ENCODE measurements around the gene DPEP3.
"Not testable (repeated sequence)": the region's sequence is repeated elsewhere in the genome, so short reads cannot be mapped to it uniquely, and the experiment has no call there.

DPEP3 gene

GRCh38 chr16:67939507-67940445 lies 40.5 kb downstream of the DPEP3 start:
- H3K9ac ChIP-seq (ENCODE audit: low read length): no peak overlapping the region
- H3K9me3 ChIP-seq (ENCODE audit: low read length): no peaks in the 10 kb centered on the region
- no peak overlapping the region for H3K27ac ChIP-seq (ENCODE audit: low read depth, low read length)

DNA sequence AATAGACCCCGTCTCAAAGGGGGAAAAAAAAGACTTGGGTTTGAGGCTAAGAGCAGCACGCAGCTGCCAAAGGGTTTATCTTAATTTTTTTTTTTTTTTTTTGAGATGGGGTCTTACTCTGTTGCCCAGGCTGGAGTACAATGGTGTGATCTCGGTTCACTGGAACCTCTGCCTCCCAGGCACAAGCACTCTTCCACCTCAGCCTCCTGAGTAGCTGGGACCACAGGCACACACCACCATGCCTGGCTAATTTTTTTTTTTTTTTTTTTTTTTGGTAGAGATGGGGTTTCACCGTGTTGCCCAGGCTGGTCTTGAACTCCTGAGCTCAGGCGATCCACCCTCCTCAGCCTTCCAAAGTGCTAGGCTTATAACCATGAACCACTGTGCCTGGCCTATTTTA lies 42.6 kb downstream of the DPEP3 start:
- Histone ChIP-seq H3K36me3 (ENCODE audit: insufficient read depth, low read length) (peaks cover 17% of the 10 kb centered on the region), H3K4me1 (ENCODE audit: insufficient read depth, low read length) (peaks cover 25% of the 10 kb centered on the region)
- H3K27ac ChIP-seq (ENCODE audit: low read depth, low read length); H3K9me3 ChIP-seq (ENCODE audit: low read length); H3K4me3 ChIP-seq (ENCODE audit: low read depth in 1 of 2, low read length in 2 of 2); H3K27me3 ChIP-seq (ENCODE audit: control insufficient read depth in 1 of 2, insufficient read depth in 2 of 2, low read length in 2 of 2); H3K9ac ChIP-seq (ENCODE audit: low read length): not testable (repeated sequence)

More at GRCh38 chr16:67939507-67940445, 40.5 kb downstream of the DPEP3 start:
- H3K36me3 ChIP-seq (ENCODE audit: insufficient read depth, low read length): peaks cover 30% of the 10 kb centered on the region
- H3K4me1 ChIP-seq (ENCODE audit: insufficient read depth, low read length): peaks cover 39% of the 10 kb centered on the region
- no peaks in the 10 kb centered on the region for H3K27me3 ChIP-seq (ENCODE audit: control insufficient read depth in 1 of 2, insufficient read depth in 2 of 2, low read length in 2 of 2)
- no peak overlapping the region for H3K4me3 ChIP-seq (ENCODE audit: low read depth in 1 of 2, low read length in 2 of 2)

GRCh38 chr16:67936880-67937605 lies 43.3 kb downstream of the DPEP3 start:
- H3K4me3 ChIP-seq (ENCODE audit: low read depth in 1 of 2, low read length in 2 of 2): peak overlapping the region; percentile 67 to 93
- no peaks in the 10 kb centered on the region for H3K27me3 ChIP-seq (ENCODE audit: control insufficient read depth in 1 of 2, insufficient read depth in 2 of 2, low read length in 2 of 2)
- H3K4me1 ChIP-seq (ENCODE audit: insufficient read depth, low read length): peaks cover 21% of the 10 kb centered on the region
- peak overlapping the region; percentile 92 for H3K9ac ChIP-seq (ENCODE audit: low read length)
- peaks cover 17% of the 10 kb centered on the region for H3K36me3 ChIP-seq (ENCODE audit: insufficient read depth, low read length)
- peak overlapping the region; percentile 98 for H3K27ac ChIP-seq (ENCODE audit: low read depth, low read length)
- H3K9me3 ChIP-seq (ENCODE audit: low read length): no peaks in the 10 kb centered on the region

GRCh38 chr16:67936124-67936879 lies 44.0 kb downstream of the DPEP3 start, which contains the start of gene PSMB10:
PSMB10 (minus strand) TSS chr16:67936850; CDS start chr16:67936749, 101 bp downstream.
- Histone ChIP-seq H3K4me3 (ENCODE audit: low read depth in 1 of 2, low read length in 2 of 2) (peak within 1 kb of the TSS; percentile 67 to 93), H3K9ac (ENCODE audit: low read length) (peak within 1 kb of the TSS; percentile 92), H3K27me3 (ENCODE audit: control insufficient read depth in 1 of 2, insufficient read depth in 2 of 2, low read length in 2 of 2) (no peaks in the 10 kb centered on the region), H3K4me1 (ENCODE audit: insufficient read depth, low read length) (peaks cover 21% of the 10 kb centered on the region), H3K9me3 (ENCODE audit: low read length) (no peaks in the 10 kb centered on the region), H3K27ac (ENCODE audit: low read depth, low read length) (peak within 1 kb of the TSS; percentile 98), H3K36me3 (ENCODE audit: insufficient read depth, low read length) (peaks cover 17% of the 10 kb centered on the region)

DNA sequence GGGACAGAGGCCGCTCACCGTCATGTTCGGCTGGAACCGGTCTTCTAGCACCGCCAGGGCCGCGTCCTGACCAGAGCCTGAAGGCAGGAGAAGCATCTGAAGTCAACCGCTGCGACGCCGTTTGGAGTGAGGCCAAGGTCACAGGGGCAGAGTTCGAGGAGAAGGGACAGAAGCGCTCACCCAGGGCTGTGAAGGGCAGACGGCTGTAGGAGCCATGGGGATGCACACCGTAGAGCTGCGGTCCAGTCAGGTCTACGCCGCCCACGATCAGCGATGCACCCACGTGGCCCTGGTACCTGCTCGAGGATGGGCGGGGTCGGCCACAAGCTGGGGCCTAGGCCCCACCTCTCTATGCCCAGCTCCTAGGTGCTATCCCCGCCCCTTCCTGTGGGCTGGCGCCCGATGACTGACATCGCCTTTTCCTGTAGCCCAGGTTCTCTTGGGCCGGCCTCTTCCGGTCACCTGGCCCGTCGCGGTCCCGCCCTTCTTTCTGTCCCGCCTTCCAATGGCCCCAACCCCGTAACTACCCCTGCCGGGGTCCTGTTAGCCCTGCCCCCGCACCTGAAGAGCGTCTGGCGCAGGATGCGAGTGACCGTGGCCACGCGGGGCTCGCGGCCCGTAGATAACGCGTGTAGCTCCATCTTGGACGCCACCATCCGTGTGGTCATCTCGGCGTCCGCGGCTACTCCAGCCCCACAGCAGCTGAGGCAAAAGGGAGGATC lies 44.7 kb downstream of the DPEP3 start:
- peaks cover 17% of the 10 kb centered on the region for H3K36me3 ChIP-seq (ENCODE audit: insufficient read depth, low read length)
- peak overlapping the region; percentile 67 to 93 for H3K4me3 ChIP-seq (ENCODE audit: low read depth in 1 of 2, low read length in 2 of 2)
- peaks cover 21% of the 10 kb centered on the region for H3K4me1 ChIP-seq (ENCODE audit: insufficient read depth, low read length)

DNA sequence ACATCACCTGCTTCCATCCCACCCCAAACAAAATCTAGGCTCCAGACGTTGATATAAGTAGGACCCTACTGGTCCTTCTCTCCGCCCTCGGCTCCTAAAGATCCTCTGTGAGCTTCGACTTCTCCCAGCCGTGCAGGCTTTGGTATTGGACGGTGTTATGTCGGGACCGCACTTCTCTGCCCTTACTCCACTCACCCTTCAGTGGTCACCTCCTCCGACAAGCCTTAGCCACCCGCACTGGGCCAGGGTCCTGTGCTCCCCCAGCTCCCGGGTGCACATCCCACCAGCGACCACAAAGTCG lies 45.2 kb downstream of the DPEP3 start:
- Histone ChIP-seq H3K4me3 (ENCODE audit: low read depth in 1 of 2, low read length in 2 of 2) (peak overlapping the region; percentile 67 to 93), H3K36me3 (ENCODE audit: insufficient read depth, low read length) (peaks cover 13% of the 10 kb centered on the region), H3K4me1 (ENCODE audit: insufficient read depth, low read length) (peaks cover 21% of the 10 kb centered on the region), H3K9me3 (ENCODE audit: low read length) (no peaks in the 10 kb centered on the region), H3K27ac (ENCODE audit: low read depth, low read length) (peak overlapping the region; percentile 98), H3K9ac (ENCODE audit: low read length) (peak overlapping the region; percentile 66), H3K27me3 (ENCODE audit: control insufficient read depth in 1 of 2, insufficient read depth in 2 of 2, low read length in 2 of 2) (no peaks in the 10 kb centered on the region)

More for the DNA sequence above, 44.7 kb downstream of the DPEP3 start:
- Histone ChIP-seq H3K9ac (ENCODE audit: low read length) (peak overlapping the region; percentile 92), H3K27me3 (ENCODE audit: control insufficient read depth in 1 of 2, insufficient read depth in 2 of 2, low read length in 2 of 2) (no peaks in the 10 kb centered on the region), H3K27ac (ENCODE audit: low read depth, low read length) (peak overlapping the region; percentile 98), H3K9me3 (ENCODE audit: low read length) (no peaks in the 10 kb centered on the region)

DNA sequence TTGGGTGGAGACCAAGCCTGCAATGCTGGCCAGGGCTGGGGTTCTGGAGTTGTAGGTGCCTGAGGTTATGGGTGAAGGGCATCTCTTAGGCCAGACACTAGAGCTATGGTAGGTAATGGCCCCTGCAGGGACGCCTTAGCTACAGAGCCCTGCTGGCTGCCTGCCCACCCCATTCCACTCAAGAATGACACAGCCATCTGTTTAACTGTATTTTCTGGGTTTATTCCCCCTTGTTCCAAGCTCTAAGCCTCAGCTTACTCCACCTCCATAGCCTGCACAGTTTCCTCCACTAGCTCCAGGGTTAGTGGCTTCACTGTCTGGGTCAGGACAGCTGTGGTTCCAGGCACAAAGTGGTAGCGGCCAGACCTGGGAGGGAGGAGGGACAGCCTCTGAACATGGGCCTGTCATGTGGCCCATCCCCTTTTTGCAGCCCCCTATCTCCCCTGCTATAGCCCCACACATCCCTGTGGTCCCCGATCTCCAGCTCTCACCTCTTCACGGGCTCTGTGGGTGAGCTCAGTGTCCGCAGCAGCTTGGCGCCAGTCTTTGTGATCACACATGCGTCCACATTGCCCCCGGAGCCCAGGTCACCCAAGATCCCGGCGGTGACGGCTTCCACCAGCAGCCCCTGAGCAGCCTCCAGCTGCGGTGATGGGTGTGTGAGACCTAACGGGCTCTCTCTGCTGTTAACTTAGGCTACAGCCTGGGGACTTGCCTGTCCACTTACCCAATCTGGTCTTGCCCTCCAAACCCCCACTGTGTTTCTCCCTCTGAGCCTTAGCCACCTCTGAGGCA lies 45.8 kb downstream of the DPEP3 start:
- Histone ChIP-seq H3K9me3 (ENCODE audit: low read length) (no peaks in the 10 kb centered on the region), H3K9ac (ENCODE audit: low read length) (peak overlapping the region; percentile 66), H3K4me1 (ENCODE audit: insufficient read depth, low read length) (peaks cover 21% of the 10 kb centered on the region), H3K4me3 (ENCODE audit: low read depth in 1 of 2, low read length in 2 of 2) (peak overlapping the region; percentile 67 to 93), H3K27ac (ENCODE audit: low read depth, low read length) (peak overlapping the region; percentile 98), H3K27me3 (ENCODE audit: control insufficient read depth in 1 of 2, insufficient read depth in 2 of 2, low read length in 2 of 2) (no peaks in the 10 kb centered on the region), H3K36me3 (ENCODE audit: insufficient read depth, low read length) (peaks cover 7% of the 10 kb centered on the region)

DNA sequence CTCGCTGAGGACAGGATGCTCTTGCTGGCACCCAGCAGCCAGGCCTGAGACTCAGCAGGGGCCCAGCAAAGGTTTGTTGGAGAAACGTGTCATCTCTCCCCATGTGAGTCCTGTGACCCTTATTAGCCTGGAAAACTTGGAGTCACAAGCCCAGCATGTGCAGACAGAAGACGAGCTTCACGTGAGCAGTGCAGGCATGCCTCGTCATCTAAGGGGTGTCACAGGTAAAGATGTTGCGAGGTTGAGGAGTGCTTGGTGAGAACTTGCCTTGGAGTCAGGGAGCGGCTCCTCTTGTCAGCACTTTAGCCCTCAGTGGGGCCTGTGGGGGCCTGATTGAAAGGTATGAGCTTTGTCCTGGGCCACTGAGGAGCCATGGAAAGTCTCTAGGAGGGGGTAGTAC lies 46.5 kb downstream of the DPEP3 start:
- no peak overlapping the region for H3K4me3 ChIP-seq (ENCODE audit: low read depth in 1 of 2, low read length in 2 of 2)
- no peak overlapping the region for H3K9ac ChIP-seq (ENCODE audit: low read length)
- no peak overlapping the region for H3K27ac ChIP-seq (ENCODE audit: low read depth, low read length)
- no peaks in the 10 kb centered on the region for H3K27me3 ChIP-seq (ENCODE audit: control insufficient read depth in 1 of 2, insufficient read depth in 2 of 2, low read length in 2 of 2)
- H3K9me3 ChIP-seq (ENCODE audit: low read length): no peaks in the 10 kb centered on the region
- peaks cover 21% of the 10 kb centered on the region for H3K4me1 ChIP-seq (ENCODE audit: insufficient read depth, low read length)
- H3K36me3 ChIP-seq (ENCODE audit: insufficient read depth, low read length): peaks cover 7% of the 10 kb centered on the region

DNA sequence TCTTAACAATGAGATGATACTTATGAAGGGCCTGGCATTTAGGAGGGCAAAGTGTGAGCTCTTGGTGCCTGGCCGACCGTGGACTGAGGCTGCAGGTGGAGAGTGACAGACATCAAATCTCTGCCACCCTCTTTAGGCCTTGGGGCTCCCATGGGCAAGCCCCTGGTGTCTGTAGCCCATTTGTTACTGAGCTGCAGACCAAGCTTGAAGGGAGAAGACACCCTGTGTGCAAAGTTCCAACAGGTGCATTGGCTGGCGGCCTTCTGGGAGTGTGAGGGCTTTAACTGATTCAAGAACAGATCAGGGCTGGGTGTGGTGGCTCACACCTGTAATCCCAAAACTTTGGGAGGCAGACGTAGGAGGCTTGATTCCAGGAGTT lies 47.8 kb downstream of the DPEP3 start:
- H3K9me3 ChIP-seq (ENCODE audit: low read length): no peaks in the 10 kb centered on the region
- peaks cover 20% of the 10 kb centered on the region for H3K36me3 ChIP-seq (ENCODE audit: insufficient read depth, low read length)

DNA sequence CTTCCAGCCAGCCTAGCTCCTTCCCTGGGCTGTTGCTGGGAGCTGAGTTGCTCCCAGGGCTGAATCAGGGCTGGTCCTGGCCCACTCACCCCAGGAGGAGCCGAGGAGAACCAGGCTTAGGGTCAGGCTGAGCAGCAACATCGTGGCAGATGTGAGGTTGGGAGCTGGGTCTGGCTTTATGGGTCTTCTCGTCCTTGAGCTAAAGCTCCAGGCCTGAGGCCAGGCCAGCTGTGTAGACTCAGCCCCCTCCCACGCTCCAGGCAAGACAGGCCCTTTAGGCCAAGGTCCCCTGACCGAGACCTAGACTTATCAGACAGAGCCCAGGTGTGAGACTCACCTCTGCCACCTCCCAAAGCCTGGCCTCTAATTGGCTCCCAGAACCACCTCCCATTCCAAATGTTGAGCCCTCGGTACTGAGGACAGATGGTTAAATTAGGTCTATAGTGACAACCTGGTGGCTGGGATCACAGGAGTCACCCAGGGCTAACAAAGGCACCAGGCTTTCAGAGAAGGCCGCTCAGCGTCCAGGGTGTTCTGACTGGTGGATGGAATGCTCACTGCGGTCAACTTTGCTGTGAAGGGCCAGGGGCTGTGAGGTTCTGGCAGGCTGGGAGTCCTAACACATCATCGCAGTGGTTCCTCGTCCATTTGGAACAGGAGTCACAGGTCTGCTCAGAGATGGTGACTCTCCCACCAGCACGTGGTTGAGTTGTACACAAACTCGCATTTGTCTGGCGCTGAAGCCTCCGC lies 48.4 kb downstream of the DPEP3 start, which contains the start of gene CTRL:
TSS of gene CTRL (minus strand) at position 151 of the 750 bp plus-strand sequence. CDS start at position 141, 10 bp downstream.
- no peak within 1 kb of the TSS for H3K27ac ChIP-seq (ENCODE audit: low read depth, low read length)
- H3K36me3 ChIP-seq (ENCODE audit: insufficient read depth, low read length): peaks cover 26% of the 10 kb centered on the region
- peaks cover 14% of the 10 kb centered on the region for H3K4me1 ChIP-seq (ENCODE audit: insufficient read depth, low read length)
- no peak within 1 kb of the TSS for H3K4me3 ChIP-seq (ENCODE audit: low read depth in 1 of 2, low read length in 2 of 2)
- no peaks in the 10 kb centered on the region for H3K9me3 ChIP-seq (ENCODE audit: low read length)
- no peak within 1 kb of the TSS for H3K9ac ChIP-seq (ENCODE audit: low read length)
- no peaks in the 10 kb centered on the region for H3K27me3 ChIP-seq (ENCODE audit: control insufficient read depth in 1 of 2, insufficient read depth in 2 of 2, low read length in 2 of 2)

More for the DNA sequence above, 47.8 kb downstream of the DPEP3 start:
- Histone ChIP-seq H3K27ac (ENCODE audit: low read depth, low read length) (no peak overlapping the region), H3K4me3 (ENCODE audit: low read depth in 1 of 2, low read length in 2 of 2) (no peak overlapping the region), H3K4me1 (ENCODE audit: insufficient read depth, low read length) (peaks cover 20% of the 10 kb centered on the region), H3K27me3 (ENCODE audit: control insufficient read depth in 1 of 2, insufficient read depth in 2 of 2, low read length in 2 of 2) (no peaks in the 10 kb centered on the region), H3K9ac (ENCODE audit: low read length) (no peak overlapping the region)
